ENCODE measurements around the gene ARNT2.

DNA sequence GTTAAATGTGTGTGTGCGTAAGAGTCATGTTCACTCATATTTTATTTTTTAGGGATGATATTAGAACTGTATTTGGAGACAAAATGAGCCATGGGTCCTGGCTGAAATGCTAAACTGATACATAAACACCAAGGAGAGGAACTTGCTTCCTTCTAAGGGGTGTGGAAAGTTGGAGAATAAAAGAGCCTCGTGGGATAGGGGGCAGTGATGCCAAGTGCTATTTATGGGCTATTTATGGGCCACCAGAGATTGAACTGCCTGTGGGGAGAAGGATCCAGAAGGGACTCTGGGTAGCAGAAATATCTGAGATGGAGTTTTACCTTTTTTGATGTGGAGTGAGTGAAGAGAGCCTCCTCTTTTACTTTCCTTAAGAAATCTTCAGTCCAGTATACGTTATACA, 1.8 kb upstream of the ARNT2 start:
- TF ChIP-seq YY1 (IDR thresholded peaks at IDR 0.05; ENCODE audit: insufficient read depth, insufficient read length) (no peak), SUZ12 (IDR thresholded peaks at IDR 0.05; ENCODE audit: extremely low read depth, insufficient read depth, insufficient read length) (no peak)

Data from NT2/D1 (cell line).